IMR-90 (cell line): ENCODE measurements around the gene KITLG. TPM values are rescaled to one million over a fixed set of nuclear protein-coding genes. Genes with fewer than 3 reads are reported as not detected.

Experiments used
- ATAC-seq: fragments of 200-7000 bp; cut with Tn5 transposase; 2 replicates; pipeline ENCODE4 v1.9.1; 2020; ENCODE audit warnings: low read depth, mild to moderate bottlenecking, moderate library complexity
- BruUV-seq: library from RNA; stranded (reverse); fragments of 400-500 nt; replicated peaks from 2 replicates; lab custom pipeline; 2021; lab: Mats Ljungman, UMichigan
- CTCF ChIA-PET: fragments of 300-600 bp; formaldehyde crosslinking; extraction: SDS; loops from one replicate; lab custom pipeline; 2021; ENCODE audit warnings: antibody characterized with exemption; lab: Yijun Ruan, JAX
- POLR2A ChIA-PET: fragments of 300-600 bp; sonication (Branson Sonifier 250); formaldehyde crosslinking; loops from one replicate; lab custom pipeline; 2022; ENCODE audit warnings: antibody characterized with exemption; ENCODE audit not compliant: unreplicated experiment; lab: Charles Lee
- DNase-seq: peaks from one replicate; pipeline ENCODE4 v3.0.0; 2013
- H2AFZ ChIP-seq: replicated peaks from 2 replicates; pipeline ENCODE3; 2013; ENCODE audit warnings: low read length, mild to moderate bottlenecking; ENCODE audit not compliant: poor library complexity
- H2AK5ac ChIP-seq: 2 replicates; pipeline ENCODE4 v1.6.1; 2013; ENCODE audit warnings: low read depth, low read length, inconsistent platforms
- H2AK9ac ChIP-seq: replicated peaks from 2 replicates; pipeline ENCODE3; 2013; ENCODE audit warnings: mild to moderate bottlenecking, low read depth, low read length, moderate library complexity; ENCODE audit not compliant: poor library complexity
- H2BK120ac ChIP-seq: 2 replicates; pipeline ENCODE4 v1.6.1; 2013; ENCODE audit warnings: low read depth, low read length, inconsistent platforms
- H2BK15ac ChIP-seq: 3 replicates; pipeline ENCODE4 v1.6.1; 2013; ENCODE audit warnings: low read depth, low read length, inconsistent platforms
- H2BK20ac ChIP-seq: 2 replicates; pipeline ENCODE4 v1.6.1; 2013; ENCODE audit warnings: low read depth, mild to moderate bottlenecking, inconsistent platforms, low read length, moderate library complexity
- H2BK5ac ChIP-seq: 2 replicates; pipeline ENCODE4 v1.6.1; 2013; ENCODE audit warnings: mild to moderate bottlenecking, low read depth, low read length, inconsistent platforms; ENCODE audit not compliant: poor library complexity, severe bottlenecking
- H3K14ac ChIP-seq: replicated peaks from 2 replicates; pipeline ENCODE4 v1.6.1; 2013; ENCODE audit warnings: low read depth, low read length, inconsistent platforms
- H3K18ac ChIP-seq: 2 replicates; pipeline ENCODE4 v1.6.1; 2013; ENCODE audit warnings: low read depth, low read length, control low read depth
- H3K23ac ChIP-seq: 2 replicates; pipeline ENCODE4 v1.6.1; 2013; ENCODE audit warnings: low read depth, low read length, inconsistent platforms
- H3K27ac ChIP-seq: 2 replicates; pipeline ENCODE4 v1.5.1; 2013; ENCODE audit warnings: mild to moderate bottlenecking, control low read depth, low read length; ENCODE audit not compliant: insufficient read depth
- H3K27me3 ChIP-seq: 2 replicates; pipeline ENCODE4 v1.6.1; 2013; ENCODE audit warnings: low read length; ENCODE audit not compliant: control insufficient read depth, insufficient read depth
- H3K36me3 ChIP-seq: 2 replicates; pipeline ENCODE4 v1.6.1; 2013; ENCODE audit warnings: low read length, mixed read lengths; ENCODE audit not compliant: control insufficient read depth, insufficient read depth
- H3K4ac ChIP-seq: 2 replicates; pipeline ENCODE4 v1.6.1; 2013; ENCODE audit warnings: low read depth, low read length, inconsistent platforms
- H3K4me1 ChIP-seq: 2 replicates; pipeline ENCODE4 v1.6.1; 2013; ENCODE audit warnings: low read length, mixed read lengths; ENCODE audit not compliant: control insufficient read depth, insufficient read depth
- H3K4me2 ChIP-seq: 2 replicates; pipeline ENCODE4 v1.6.1; 2013; ENCODE audit warnings: low read depth, mild to moderate bottlenecking, control low read depth, low read length, moderate library complexity
- H3K4me3 ChIP-seq: 2 replicates; pipeline ENCODE4 v1.5.1; 2013; ENCODE audit warnings: low read depth, mild to moderate bottlenecking, control low read depth, low read length, moderate library complexity; ENCODE audit not compliant: insufficient read depth
- H3K56ac ChIP-seq: 2 replicates; pipeline ENCODE4 v1.6.1; 2013; ENCODE audit warnings: low read length, inconsistent platforms; ENCODE audit not compliant: insufficient read depth; ENCODE audit errors: extremely low read depth
- H3K79me1 ChIP-seq, 2 experiments: 2 replicates each; pipeline ENCODE4 v1.6.1; 2013; ENCODE audit warnings: low read length in 2 of 2, inconsistent platforms in 1 of 2, low read depth in 1 of 2
- H3K9ac ChIP-seq: 2 replicates; pipeline ENCODE4 v1.6.1; 2013; ENCODE audit warnings: low read depth, low read length, control low read depth
- H3K9me1 ChIP-seq: 2 replicates; pipeline ENCODE4 v1.6.1; 2013; ENCODE audit warnings: low read length, inconsistent platforms; ENCODE audit not compliant: insufficient read depth
- H3K9me3 ChIP-seq: 2 replicates; pipeline ENCODE4 v1.6.1; 2013; ENCODE audit warnings: low read length; ENCODE audit not compliant: control insufficient read depth, insufficient read depth
- H4K20me1 ChIP-seq: 2 replicates; pipeline ENCODE4 v1.6.1; 2013; ENCODE audit warnings: low read length, inconsistent platforms; ENCODE audit not compliant: insufficient read depth
- H4K5ac ChIP-seq: 2 replicates; pipeline ENCODE4 v1.6.1; 2013; ENCODE audit warnings: mild to moderate bottlenecking, low read depth, low read length, control low read depth
- H4K8ac ChIP-seq, 2 experiments: 2 replicates each; pipeline ENCODE4 v1.6.1; 2013; ENCODE audit warnings: low read depth in 2 of 2, low read length in 2 of 2, control low read depth in 1 of 2, inconsistent platforms in 1 of 2
- H4K91ac ChIP-seq: 2 replicates; pipeline ENCODE4 v1.6.1; 2013; ENCODE audit warnings: low read depth, low read length, inconsistent platforms; ENCODE audit not compliant: insufficient read depth
- BHLHE40 ChIP-seq: fragments of 150-350 bp; IDR thresholded peaks from 2 replicates; pipeline ENCODE4 v1.6.1; 2016; ENCODE audit warnings: mild to moderate bottlenecking, low read depth, low read length
- CEBPB ChIP-seq: IDR thresholded peaks from 2 replicates; pipeline ENCODE4 v1.6.1; 2012; ENCODE audit warnings: low read depth, low read length, improper control_type of control experiment
- MAFK ChIP-seq: IDR thresholded peaks from 2 replicates; pipeline ENCODE4 v1.6.1; 2012; ENCODE audit warnings: low read depth, low read length, improper control_type of control experiment
- RFX5 ChIP-seq: IDR thresholded peaks from 2 replicates; pipeline ENCODE4 v1.8.0; 2012; ENCODE audit warnings: low read depth, mild to moderate bottlenecking, low read length, moderate library complexity
- dilution Hi-C: fragments of 300-500 bp; cut with HindIII; formaldehyde crosslinking; loops from one replicate; pipeline ENCODE4 v1.14.3; 2018; ENCODE audit warnings: low sequenced_read_pairs; ENCODE audit not compliant: unreplicated experiment
- in situ Hi-C: fragments of 300-500 bp; cut with MboI; formaldehyde crosslinking; loops from 3 replicates; pipeline ENCODE4 v1.14.3; 2019; ENCODE audit warnings: low sequenced_read_pairs, inconsistent platforms, mixed read lengths
- intact Hi-C: fragments of 100-400 bp; cut with micrococcal nuclease; formaldehyde crosslinking; loops from 2 replicates; pipeline ENCODE4 v1.10.0; 2022
- polyA plus RNA-seq, 3 experiments: library from polyadenylated mRNA; depleted of rRNA; stranded (reverse); fragments of >200 nt; gene quantifications; 2 replicates each; pipeline ENCODE4 v1.2.3, GENCODE V29; 2012; ENCODE audit warnings: low replicate concordance in 1 of 3
- total RNA-seq: library from RNA; depleted of rRNA; stranded (reverse); fragments of >200 nt; gene quantifications from 2 replicates; pipeline ENCODE4 v1.2.3, GENCODE V29; 2012
- TF ChIP-seq, protein P1 (sequence below): fragments of 150-350 bp; IDR thresholded peaks from 2 replicates; pipeline ENCODE4 v1.6.1; 2017; ENCODE audit warnings: mild to moderate bottlenecking, antibody characterized with exemption, low read length, low read depth
- TF ChIP-seq, protein P2 (sequence below): conservative IDR thresholded peaks from 2 replicates; pipeline ENCODE4 v1.5.1; 2012; ENCODE audit warnings: mild to moderate bottlenecking, low read depth, low read length, improper control_type of control experiment

The KITLG gene
- total and polyA plus RNA-seq, 2 of the 4 experiments (the other 2 are of a cell fraction): 14.5 to 87.5 TPM

DNA sequence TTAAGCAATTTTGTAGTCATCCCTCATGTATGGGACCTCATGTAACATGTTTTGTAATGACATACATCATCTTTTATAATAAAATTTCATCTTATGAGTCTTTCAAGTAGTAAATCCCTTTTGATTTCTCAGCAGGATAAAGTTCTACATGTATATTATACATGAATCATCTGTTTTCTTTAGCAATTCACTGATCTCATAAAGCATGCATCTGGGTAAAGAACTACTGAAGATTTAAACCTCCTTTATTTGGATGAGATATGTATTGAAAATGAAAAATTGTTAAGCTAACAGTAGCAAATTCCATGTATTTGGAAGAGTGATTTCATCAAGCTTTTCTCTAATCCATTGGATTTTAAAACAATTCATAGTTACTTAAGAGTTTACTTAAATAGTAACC, 126.9 kb downstream of the KITLG start:
- no peak overlapping the region for H4K5ac ChIP-seq
- BruUV-seq: no TSS peak
- DNase-seq (peak; percentile 72), ATAC-seq (peak; percentile 72)
- no peak overlapping the region for H3K56ac ChIP-seq
- H4K91ac ChIP-seq: no peak overlapping the region
- dilution Hi-C loops: no loop called here
- H3K4ac ChIP-seq: no peak overlapping the region
- no peak overlapping the region for H2AFZ ChIP-seq
- H3K27me3 ChIP-seq: no peaks in the 10 kb centered on the region
- H2AK9ac ChIP-seq: no peak overlapping the region
- no peak overlapping the region for H2BK20ac ChIP-seq
- H2BK120ac ChIP-seq: no peak overlapping the region
- H3K79me1 ChIP-seq: no peaks in the 10 kb centered on the region; a peak in 1 of 4 replicates
- ChIA-PET CTCF (interaction anchor here (1.7 kb wide), 1 partner anchor 19 kb away, joined by 3 read pairs; no protein-coding TSS in a partner anchor), POLR2A (no interaction called here)
- H2BK5ac ChIP-seq: no peak overlapping the region
- H3K9me1 ChIP-seq: no peaks in the 10 kb centered on the region
- in situ Hi-C loops: no loop called here
- no peak overlapping the region for H3K14ac ChIP-seq
- H3K4me2 ChIP-seq: no peak overlapping the region
- no peaks in the 10 kb centered on the region for H4K20me1 ChIP-seq
- TF ChIP-seq MAFK (no peak), BHLHE40 (no peak), CEBPB (peak; percentile 24; the same call in 1 of the 2 replicates), RFX5 (no peak)
- TF ChIP-seq, protein P1, sequence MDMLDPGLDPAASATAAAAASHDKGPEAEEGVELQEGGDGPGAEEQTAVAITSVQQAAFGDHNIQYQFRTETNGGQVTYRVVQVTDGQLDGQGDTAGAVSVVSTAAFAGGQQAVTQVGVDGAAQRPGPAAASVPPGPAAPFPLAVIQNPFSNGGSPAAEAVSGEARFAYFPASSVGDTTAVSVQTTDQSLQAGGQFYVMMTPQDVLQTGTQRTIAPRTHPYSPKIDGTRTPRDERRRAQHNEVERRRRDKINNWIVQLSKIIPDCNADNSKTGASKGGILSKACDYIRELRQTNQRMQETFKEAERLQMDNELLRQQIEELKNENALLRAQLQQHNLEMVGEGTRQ: no peak
- TF ChIP-seq, protein P2, sequence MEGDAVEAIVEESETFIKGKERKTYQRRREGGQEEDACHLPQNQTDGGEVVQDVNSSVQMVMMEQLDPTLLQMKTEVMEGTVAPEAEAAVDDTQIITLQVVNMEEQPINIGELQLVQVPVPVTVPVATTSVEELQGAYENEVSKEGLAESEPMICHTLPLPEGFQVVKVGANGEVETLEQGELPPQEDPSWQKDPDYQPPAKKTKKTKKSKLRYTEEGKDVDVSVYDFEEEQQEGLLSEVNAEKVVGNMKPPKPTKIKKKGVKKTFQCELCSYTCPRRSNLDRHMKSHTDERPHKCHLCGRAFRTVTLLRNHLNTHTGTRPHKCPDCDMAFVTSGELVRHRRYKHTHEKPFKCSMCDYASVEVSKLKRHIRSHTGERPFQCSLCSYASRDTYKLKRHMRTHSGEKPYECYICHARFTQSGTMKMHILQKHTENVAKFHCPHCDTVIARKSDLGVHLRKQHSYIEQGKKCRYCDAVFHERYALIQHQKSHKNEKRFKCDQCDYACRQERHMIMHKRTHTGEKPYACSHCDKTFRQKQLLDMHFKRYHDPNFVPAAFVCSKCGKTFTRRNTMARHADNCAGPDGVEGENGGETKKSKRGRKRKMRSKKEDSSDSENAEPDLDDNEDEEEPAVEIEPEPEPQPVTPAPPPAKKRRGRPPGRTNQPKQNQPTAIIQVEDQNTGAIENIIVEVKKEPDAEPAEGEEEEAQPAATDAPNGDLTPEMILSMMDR: no peak
- no peak overlapping the region for H3K23ac ChIP-seq
- no peak overlapping the region for H4K8ac ChIP-seq
- no peak overlapping the region for H2AK5ac ChIP-seq
- no peak overlapping the region for H2BK15ac ChIP-seq
- H3K4me1 ChIP-seq: peaks cover 3% of the 10 kb centered on the region; the same call in 1 of the 2 replicates
- H3K36me3 ChIP-seq: no peaks in the 10 kb centered on the region
- H3K4me3 ChIP-seq: no peak overlapping the region
- H3K9ac ChIP-seq: no peak overlapping the region
- intact Hi-C loops: no loop called here
- H3K27ac ChIP-seq: no peak overlapping the region
- no peaks in the 10 kb centered on the region for H3K9me3 ChIP-seq
- no peak overlapping the region for H3K18ac ChIP-seq
